BLaER1 treated with 17β-estradiol and CSF1 and Interleukin-3, amounts not matched to agents 10 nM and 100 nM (cell line): Measurements from ENCODE around the gene ST6GALNAC2.
"Not testable (repeated sequence)": the region's sequence is repeated elsewhere in the genome, so short reads cannot be mapped to it uniquely, and the experiment has no call there.

ENCODE experiments used
- H3K27ac ChIP-seq, 11 experiments: shearing (Covaris generic); formaldehyde crosslinking; 2 replicates each; pipeline ENCODE4 v1.8.1; 2022
- H3K27me3 ChIP-seq, 11 experiments: shearing (Covaris generic); formaldehyde crosslinking; 2 replicates each; pipeline ENCODE4 v1.8.1; 2022
- H3K36me3 ChIP-seq, 11 experiments: shearing (Covaris generic); formaldehyde crosslinking; 2 replicates each; pipeline ENCODE4 v1.8.1; 2022
- H3K4me1 ChIP-seq, 10 experiments: shearing (Covaris generic); formaldehyde crosslinking; 2 replicates each; pipeline ENCODE4 v1.8.1; 2022
- H3K4me2 ChIP-seq, 11 experiments: shearing (Covaris generic); formaldehyde crosslinking; 2 replicates each; pipeline ENCODE4 v1.8.1; 2022
- H3K4me3 ChIP-seq, 10 experiments: shearing (Covaris generic); formaldehyde crosslinking; 2 replicates each; pipeline ENCODE4 v1.8.1; 2022
- H3K9ac ChIP-seq, 11 experiments: shearing (Covaris generic); formaldehyde crosslinking; 2 replicates each; pipeline ENCODE4 v1.8.1; 2022
- H3K9me3 ChIP-seq, 11 experiments: shearing (Covaris generic); formaldehyde crosslinking; replicated peaks in 1 of 11; 2 replicates each; pipeline ENCODE4 v1.8.1; 2022
- H4K20me1 ChIP-seq, 11 experiments: shearing (Covaris generic); formaldehyde crosslinking; 2 replicates each; pipeline ENCODE4 v1.8.1; 2022
- Cebpa-rat ChIP-seq, 11 experiments: shearing (Covaris generic); IDR thresholded peaks; 2 replicates each; pipeline ENCODE4 v1.8.1; 2022

The ST6GALNAC2 gene

DNA sequence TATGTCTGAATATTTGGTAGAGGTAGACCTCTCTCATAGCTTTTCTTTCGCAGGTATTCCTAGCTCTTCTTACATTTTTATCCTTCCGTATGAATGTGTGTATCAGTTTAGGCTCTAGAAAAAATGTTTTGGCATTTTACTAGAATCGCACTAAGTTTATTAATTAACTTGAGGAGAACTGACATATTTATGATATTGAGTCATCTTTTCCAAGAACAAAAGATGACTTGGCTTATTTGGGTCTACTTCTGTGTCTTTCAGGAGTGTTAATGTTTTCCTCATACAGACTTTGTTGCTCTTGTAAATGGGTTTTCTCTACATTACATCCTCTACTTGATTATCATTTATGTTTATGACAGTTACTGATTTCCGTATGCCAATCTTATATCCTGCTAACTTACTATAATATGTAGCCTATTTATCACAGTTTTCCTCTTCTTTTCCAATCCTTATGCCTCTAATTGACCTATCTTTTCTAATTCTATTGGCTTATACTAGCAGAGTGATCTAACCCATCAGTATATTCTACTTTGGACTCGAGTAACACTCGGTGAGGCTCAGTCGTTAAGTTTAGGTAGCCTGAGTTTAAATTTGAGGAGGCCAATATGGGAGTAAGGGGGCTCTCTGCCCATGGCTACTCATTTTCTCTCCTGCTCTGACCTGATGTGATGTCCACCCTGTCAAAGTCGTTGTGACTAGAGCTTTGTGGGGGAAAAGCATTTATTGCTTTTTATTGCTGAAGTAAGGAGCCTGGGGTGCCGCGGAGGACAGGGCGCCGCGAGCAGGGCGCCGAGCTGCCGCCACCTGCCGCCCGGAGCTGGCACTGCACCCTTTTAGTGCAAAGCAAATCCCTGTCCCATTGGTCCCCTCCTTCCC lies 37.8 kb upstream of the ST6GALNAC2 start:
- H3K9ac ChIP-seq, result no peak overlapping the region
- no peak for TF ChIP-seq Cebpa-rat (IDR thresholded peaks at IDR 0.05)
- no peaks in the 10 kb centered on the region for H3K36me3 ChIP-seq
- H3K4me1 ChIP-seq, result peaks cover 0 to 16% (median 6%) of the 10 kb centered on the region in 10 experiments; a peak in 8 of 20 replicates
- H3K4me2 ChIP-seq, result peak overlapping the region in 6 of 11 experiments; percentile 1 to 29 (median 12); a peak in 5 of 22 replicates
- H3K9me3 ChIP-seq, result no peaks in the 10 kb centered on the region
- H3K4me3 ChIP-seq, result no peak overlapping the region
- no peak overlapping the region for H3K27ac ChIP-seq
- H4K20me1 ChIP-seq, result no peaks in the 10 kb centered on the region
- no peaks in the 10 kb centered on the region for H3K27me3 ChIP-seq

DNA sequence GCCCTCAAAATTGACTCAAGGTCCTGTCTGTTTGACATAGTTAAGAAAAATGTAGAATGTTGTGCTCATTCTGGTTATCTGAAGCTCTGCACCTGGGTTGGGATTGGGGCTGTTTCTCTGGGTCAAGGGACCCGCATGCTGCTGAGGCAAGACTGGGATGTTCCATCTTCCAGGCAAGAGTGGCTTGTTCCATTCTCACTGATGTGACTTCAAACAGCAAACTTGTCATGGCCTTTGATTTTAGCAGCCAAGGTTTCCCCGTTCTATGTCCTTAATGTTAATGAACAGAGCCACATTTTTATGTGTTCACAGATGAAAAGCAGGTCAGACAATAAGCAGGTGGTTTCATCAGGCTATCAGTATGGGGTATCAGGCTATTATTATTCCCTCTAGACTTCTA lies 32.2 kb upstream of the ST6GALNAC2 start:
- H3K4me2 ChIP-seq, result no peak overlapping the region
- no peak overlapping the region for H3K9ac ChIP-seq
- H3K36me3 ChIP-seq, result no peaks in the 10 kb centered on the region; a peak in 1 of 22 replicates
- H3K4me3 ChIP-seq, result no peak overlapping the region
- H3K4me1 ChIP-seq, result peaks cover 0 to 17% (median 0%) of the 10 kb centered on the region in 10 experiments; a peak in 9 of 20 replicates
- no peak for TF ChIP-seq Cebpa-rat (IDR thresholded peaks at IDR 0.05)
- H3K9me3 ChIP-seq, result peaks cover 11 to 24% (median 19%) of the 10 kb centered on the region in 11 experiments
- H3K27ac ChIP-seq, result no peak overlapping the region
- H3K27me3 ChIP-seq, result no peaks in the 10 kb centered on the region
- no peaks in the 10 kb centered on the region for H4K20me1 ChIP-seq

DNA sequence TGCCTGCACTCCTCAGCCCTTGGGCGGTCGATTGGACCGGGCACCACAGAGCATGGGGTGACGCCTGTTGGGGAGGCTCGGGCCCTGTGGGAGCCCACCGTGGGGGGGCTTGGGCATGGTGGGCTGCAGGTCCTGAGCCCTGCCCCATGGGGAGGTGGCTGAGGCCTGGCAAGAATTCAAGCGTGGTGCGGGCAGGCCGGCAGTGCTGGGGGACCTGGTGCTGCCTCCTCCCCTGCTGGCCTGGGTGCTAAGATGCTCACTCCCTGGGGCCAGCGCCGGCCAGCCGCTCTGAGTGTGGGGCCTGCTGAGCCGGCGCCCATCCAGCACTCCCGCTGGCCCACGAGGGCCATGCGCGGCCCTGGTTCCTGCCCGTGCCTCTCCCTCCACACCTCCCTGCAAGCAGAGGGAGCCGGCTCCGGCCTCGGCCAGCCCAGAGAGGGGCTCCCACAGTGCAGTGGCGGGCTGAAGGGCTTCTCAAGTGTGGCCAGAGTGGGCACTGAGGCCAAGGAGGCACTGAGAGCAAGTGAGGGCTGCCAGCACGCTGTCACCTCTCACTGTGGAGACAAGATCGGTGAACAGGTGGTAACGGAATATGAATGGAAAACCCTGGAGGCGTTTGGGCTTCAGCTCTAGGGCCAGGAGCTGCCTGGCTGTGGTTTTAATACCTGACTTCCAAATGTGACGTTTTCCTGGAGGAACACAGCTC lies 29.4 kb upstream of the ST6GALNAC2 start:
- H3K4me1 ChIP-seq, result peaks cover 0 to 12% (median 0%) of the 10 kb centered on the region in 10 experiments; a peak in 9 of 20 replicates
- peaks cover 11 to 29% (median 19%) of the 10 kb centered on the region in 11 experiments for H3K9me3 ChIP-seq
- no peak overlapping the region; a peak in 1 of 20 replicates for H3K4me3 ChIP-seq
- no peaks in the 10 kb centered on the region for H3K27me3 ChIP-seq
- no peak for TF ChIP-seq Cebpa-rat (IDR thresholded peaks at IDR 0.05)
- no peaks in the 10 kb centered on the region for H4K20me1 ChIP-seq
- H3K27ac ChIP-seq, result no peak overlapping the region
- H3K36me3 ChIP-seq, result no peaks in the 10 kb centered on the region; a peak in 1 of 22 replicates
- no peak overlapping the region for H3K4me2 ChIP-seq
- H3K9ac ChIP-seq, result no peak overlapping the region

- H3K27me3 ChIP-seq, H3K36me3 ChIP-seq, H3K27ac ChIP-seq, H4K20me1 ChIP-seq, H3K4me3 ChIP-seq, H3K9ac ChIP-seq: not testable (repeated sequence)
- Histone ChIP-seq H3K9me3 (peaks cover 11 to 29% (median 19%) of the 10 kb centered on the region in 11 experiments), H3K4me2 (peak overlapping the region in 7 of 11 experiments; percentile 0 to 62 (median 37); a peak in 11 of 22 replicates), H3K4me1 (peaks cover 0 to 12% (median 0%) of the 10 kb centered on the region in 10 experiments; a peak in 9 of 20 replicates)
Observed at GRCh38 chr17:76614064-76614759, 28.6 kb upstream of the ST6GALNAC2 start.

DNA sequence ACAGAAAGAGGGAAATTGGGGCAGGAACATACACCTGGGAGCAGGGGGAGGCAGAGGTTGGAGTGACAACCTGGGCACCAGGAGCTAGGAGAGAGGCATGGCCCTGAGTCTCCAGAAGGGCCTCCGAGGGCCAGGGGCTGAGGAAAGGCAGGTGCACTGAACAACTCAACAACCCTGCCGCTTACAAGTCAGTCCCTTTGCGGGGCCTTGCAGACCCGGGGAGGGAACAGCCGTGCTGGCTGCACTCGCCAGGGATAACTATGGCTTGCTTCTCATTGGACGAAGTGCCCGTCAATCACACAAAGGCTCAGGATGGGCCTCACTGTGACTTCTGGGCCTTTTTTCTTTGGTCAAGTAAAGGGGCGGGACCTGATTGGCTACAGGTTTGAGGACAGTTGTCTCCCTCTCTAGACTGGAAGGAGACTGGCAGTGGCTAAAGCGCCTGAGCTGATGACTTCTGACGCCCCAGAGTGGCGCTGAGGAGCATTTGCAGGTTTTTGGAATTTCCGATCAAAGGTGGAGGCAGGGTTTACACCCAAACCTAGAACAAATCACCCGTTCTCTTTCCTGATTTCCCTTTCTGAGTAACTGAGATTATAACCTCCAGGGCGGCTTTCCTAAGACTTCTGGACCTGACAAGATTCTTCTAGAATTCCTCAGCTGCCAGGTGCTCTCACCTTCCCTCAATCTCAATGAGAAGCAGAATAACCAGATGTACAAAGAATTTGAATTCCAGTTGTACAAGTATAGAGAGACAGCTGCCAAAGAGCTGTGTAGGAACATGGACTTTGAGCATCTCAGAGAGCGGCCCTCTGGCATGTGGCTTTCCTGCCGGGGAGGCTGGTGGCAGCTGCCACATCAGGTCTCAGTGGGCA lies 27.6 kb upstream of the ST6GALNAC2 start:
- Histone ChIP-seq H3K9ac (no peak overlapping the region), H4K20me1 (no peaks in the 10 kb centered on the region), H3K4me2 (peak overlapping the region in 6 of 11 experiments; percentile 5 to 62 (median 40); a peak in 10 of 22 replicates), H3K36me3 (no peaks in the 10 kb centered on the region; a peak in 1 of 22 replicates), H3K4me3 (no peak overlapping the region), H3K27me3 (no peaks in the 10 kb centered on the region), H3K4me1 (peaks cover 0 to 12% (median 0%) of the 10 kb centered on the region in 10 experiments; a peak in 9 of 20 replicates), H3K27ac (no peak overlapping the region), H3K9me3 (peaks cover 11 to 29% (median 19%) of the 10 kb centered on the region in 11 experiments)
- TF ChIP-seq Cebpa-rat (IDR thresholded peaks at IDR 0.05), result no peak

GRCh38 chr17:76612465-76612864 lies 26.8 kb upstream of the ST6GALNAC2 start:
- H3K9ac ChIP-seq, result no peak overlapping the region
- no peak overlapping the region for H3K4me3 ChIP-seq
- peaks cover 11 to 29% (median 19%) of the 10 kb centered on the region in 11 experiments for H3K9me3 ChIP-seq
- H3K27me3 ChIP-seq, result no peaks in the 10 kb centered on the region
- H3K36me3 ChIP-seq, result no peaks in the 10 kb centered on the region; a peak in 1 of 22 replicates
- no peak overlapping the region for H3K4me2 ChIP-seq
- H3K4me1 ChIP-seq, result peaks cover 0 to 12% (median 0%) of the 10 kb centered on the region in 10 experiments; a peak in 9 of 20 replicates
- H3K27ac ChIP-seq, result no peak overlapping the region
- H4K20me1 ChIP-seq, result no peaks in the 10 kb centered on the region
- TF ChIP-seq Cebpa-rat (IDR thresholded peaks at IDR 0.05), result no peak

- no peak overlapping the region for H3K27ac ChIP-seq
- no peak overlapping the region for H3K9ac ChIP-seq
- H4K20me1 ChIP-seq, result no peaks in the 10 kb centered on the region
- no peaks in the 10 kb centered on the region for H3K27me3 ChIP-seq
- TF ChIP-seq Cebpa-rat (IDR thresholded peaks at IDR 0.05), result no peak
- H3K4me3 ChIP-seq, result no peak overlapping the region
- peaks cover 11 to 29% (median 19%) of the 10 kb centered on the region in 11 experiments for H3K9me3 ChIP-seq
- H3K4me2 ChIP-seq, result no peak overlapping the region
- H3K4me1 ChIP-seq, result peaks cover 0 to 12% (median 0%) of the 10 kb centered on the region in 10 experiments; a peak in 9 of 20 replicates
- H3K36me3 ChIP-seq, result no peaks in the 10 kb centered on the region; a peak in 1 of 22 replicates
Observed at GRCh38 chr17:76611758-76612157, 26.1 kb upstream of the ST6GALNAC2 start.

DNA sequence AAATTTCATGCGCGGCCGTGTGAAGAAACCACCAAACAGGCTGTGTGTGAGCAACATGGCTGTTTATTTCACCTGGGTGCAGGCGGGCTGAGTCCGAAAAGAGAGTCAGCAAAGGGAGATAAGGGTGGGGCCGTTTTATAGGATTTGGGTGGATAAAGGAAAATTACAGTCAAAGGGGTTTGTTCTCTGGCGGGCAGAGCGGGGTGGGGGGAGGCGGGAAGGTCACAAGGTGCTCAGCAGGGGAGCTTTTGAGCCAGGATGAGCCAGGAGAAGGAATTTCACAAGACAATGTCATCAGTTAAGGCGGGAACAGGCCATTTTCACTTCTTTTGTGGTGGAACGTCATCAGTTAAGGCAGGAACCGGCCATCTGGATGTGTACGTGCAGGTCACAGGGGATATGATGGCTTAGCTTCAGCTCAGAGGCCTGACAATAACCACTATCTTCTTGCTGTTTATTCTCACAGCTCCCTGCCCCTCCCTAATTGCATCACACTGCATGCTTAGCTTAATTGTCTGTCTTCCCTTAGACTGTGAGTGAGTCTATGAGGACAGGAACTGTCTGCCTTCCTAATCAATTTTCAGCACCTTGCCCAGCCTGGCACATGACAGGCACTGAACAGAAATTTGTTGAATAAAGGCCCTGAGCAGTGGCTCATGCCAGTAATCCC lies 25.6 kb upstream of the ST6GALNAC2 start:
- peaks cover 11 to 25% (median 19%) of the 10 kb centered on the region in 11 experiments for H3K9me3 ChIP-seq
- H3K9ac ChIP-seq, H3K4me3 ChIP-seq, H3K27me3 ChIP-seq, H4K20me1 ChIP-seq, H3K36me3 ChIP-seq, H3K27ac ChIP-seq, H3K4me2 ChIP-seq: not testable (repeated sequence)
- peaks cover 0 to 12% (median 0%) of the 10 kb centered on the region in 10 experiments; a peak in 9 of 20 replicates for H3K4me1 ChIP-seq

GRCh38 chr17:76606685-76607084 lies 21.0 kb upstream of the ST6GALNAC2 start:
- H3K9ac ChIP-seq, H4K20me1 ChIP-seq, H3K4me2 ChIP-seq, H3K36me3 ChIP-seq, H3K4me3 ChIP-seq, H3K27ac ChIP-seq, H3K9me3 ChIP-seq, H3K27me3 ChIP-seq, H3K4me1 ChIP-seq: not testable (repeated sequence)
